ACC112 (cell line): ENCODE measurements around the gene GABBR2.

Source experiments
- H2AFZ ChIP-seq: fragments of 200-600 bp; sonication (generic); one replicate; pipeline ENCODE4 v1.6.0; 2017; ENCODE audit warnings: antibody characterized with exemption, low read length; ENCODE audit not compliant: unreplicated experiment
- H3K27ac ChIP-seq: fragments of 200-600 bp; sonication (generic); 2 replicates; pipeline ENCODE4 v1.5.1; 2014; ENCODE audit warnings: low read depth, mild to moderate bottlenecking, antibody characterized with exemption, low read length, moderate library complexity
- H3K27me3 ChIP-seq: fragments of 200-600 bp; sonication (generic); 2 replicates; pipeline ENCODE4 v1.6.1; 2014; ENCODE audit warnings: mild to moderate bottlenecking, antibody characterized with exemption, low read length, moderate library complexity, mixed read lengths; ENCODE audit not compliant: insufficient read depth
- H3K36me3 ChIP-seq: fragments of 200-600 bp; sonication (generic); 2 replicates; pipeline ENCODE4 v1.6.1; 2016; ENCODE audit warnings: mild to moderate bottlenecking, antibody characterized with exemption, low read length, moderate library complexity, mixed read lengths; ENCODE audit not compliant: insufficient read depth
- H3K4me1 ChIP-seq: fragments of 200-600 bp; sonication (generic); one replicate; pipeline ENCODE4 v1.6.1; 2016; ENCODE audit warnings: low read length, mixed read lengths; ENCODE audit not compliant: insufficient read depth, unreplicated experiment, control insufficient read depth
- H3K4me3 ChIP-seq: fragments of 200-600 bp; sonication (generic); 2 replicates; pipeline ENCODE4 v1.5.1; 2014; ENCODE audit warnings: mild to moderate bottlenecking, low read depth, low read length
- H3K79me2 ChIP-seq: fragments of 200-600 bp; sonication (generic); one replicate; pipeline ENCODE4 v1.6.0; 2016; ENCODE audit warnings: low read length; ENCODE audit not compliant: control insufficient read depth, unreplicated experiment, insufficient read depth

GABBR2 gene

DNA sequence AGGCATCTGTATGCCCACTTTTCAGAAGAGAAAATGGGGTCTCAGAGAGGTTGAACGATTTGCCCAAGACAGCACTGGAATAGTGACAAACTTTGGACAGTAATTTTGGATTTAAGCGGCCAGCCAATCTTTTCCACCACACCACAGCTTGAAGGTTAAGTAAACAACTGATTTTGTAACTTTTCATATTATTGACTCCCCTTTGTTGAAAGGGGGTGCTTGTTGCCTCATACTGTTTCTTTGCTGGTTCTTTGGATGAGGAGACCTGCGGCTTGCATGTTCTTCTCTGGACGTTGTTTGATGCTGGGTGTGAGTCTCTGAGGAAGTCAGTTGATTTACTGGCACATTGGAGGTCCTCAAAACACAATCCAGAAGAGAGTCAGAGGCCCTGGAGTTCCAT lies 11.7 kb upstream of the GABBR2 start:
- Histone ChIP-seq H3K27me3 (peaks cover 90% of the 10 kb centered on the region), H3K79me2 (no peaks in the 10 kb centered on the region), H3K4me3 (no peak overlapping the region), H3K4me1 (no peaks in the 10 kb centered on the region), H3K27ac (no peak overlapping the region), H2AFZ (no peak overlapping the region), H3K36me3 (no peaks in the 10 kb centered on the region)

DNA sequence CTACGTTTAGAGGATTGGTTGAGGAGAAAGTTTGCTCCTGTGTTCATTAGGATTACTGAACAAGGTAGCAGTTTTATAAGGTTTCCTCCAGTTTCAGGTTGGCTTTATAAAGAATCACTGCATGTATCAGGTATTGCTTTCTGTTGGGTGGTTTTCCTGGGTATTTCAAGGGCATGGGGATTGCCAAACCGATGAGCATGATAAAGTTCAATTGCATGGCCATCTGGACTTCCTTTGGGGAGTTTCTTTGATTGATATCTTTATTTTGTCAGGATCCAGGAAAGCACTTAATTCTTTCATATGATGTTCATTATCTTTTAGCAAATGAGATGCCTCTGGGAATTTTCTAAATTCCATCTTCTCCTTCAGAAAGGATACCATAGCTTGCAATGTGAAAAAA lies 10.3 kb upstream of the GABBR2 start:
- Histone ChIP-seq H3K4me3 (no peak overlapping the region), H3K36me3 (no peaks in the 10 kb centered on the region), H3K4me1 (no peaks in the 10 kb centered on the region), H3K27me3 (peaks cover 90% of the 10 kb centered on the region), H3K27ac (no peak overlapping the region), H2AFZ (no peak overlapping the region), H3K79me2 (no peaks in the 10 kb centered on the region)

DNA sequence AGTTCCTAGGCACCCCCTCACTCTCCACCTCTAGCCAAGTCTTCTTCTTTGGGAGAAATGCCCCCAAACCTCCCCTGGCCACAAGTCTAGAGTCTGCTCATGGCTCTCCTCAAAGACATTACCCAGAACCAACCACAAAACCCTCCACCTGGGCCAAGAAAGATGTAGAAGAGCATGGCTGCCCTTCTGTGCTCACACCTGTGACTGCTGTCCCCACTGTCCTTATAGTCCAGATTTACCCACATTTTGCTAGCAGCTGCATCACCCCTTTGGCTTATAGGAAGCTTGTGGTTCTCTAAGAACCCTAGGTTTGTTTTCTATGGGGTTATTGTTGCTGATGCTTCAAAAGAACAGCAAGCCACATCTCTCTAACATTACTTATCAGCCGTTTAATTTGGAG lies 6.1 kb upstream of the GABBR2 start:
- no peak overlapping the region for H2AFZ ChIP-seq
- H3K4me3 ChIP-seq = no peak overlapping the region
- no peaks in the 10 kb centered on the region for H3K79me2 ChIP-seq
- H3K4me1 ChIP-seq = no peaks in the 10 kb centered on the region
- no peaks in the 10 kb centered on the region for H3K36me3 ChIP-seq
- peaks cover 89% of the 10 kb centered on the region for H3K27me3 ChIP-seq
- H3K27ac ChIP-seq = no peak overlapping the region

DNA sequence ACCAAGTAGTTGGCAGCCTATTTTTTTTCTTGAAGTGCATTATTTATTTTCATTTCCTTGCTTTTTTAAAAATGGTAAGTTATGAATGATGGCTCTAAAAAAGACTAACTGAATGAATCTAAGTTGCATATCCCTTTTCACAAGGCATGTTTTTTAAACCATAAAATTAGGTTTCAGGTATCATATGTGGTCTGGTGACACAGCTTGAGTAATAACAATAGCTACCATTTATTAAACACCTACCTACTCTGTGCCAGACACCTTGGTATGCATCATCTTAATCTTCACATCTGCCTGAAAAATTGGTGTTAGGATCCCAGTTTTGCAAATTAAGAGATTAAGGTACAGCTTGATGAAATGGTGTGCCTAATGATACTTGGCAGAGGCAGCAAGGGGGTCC lies 4.3 kb upstream of the GABBR2 start:
- Histone ChIP-seq H3K36me3 (no peaks in the 10 kb centered on the region), H2AFZ (no peak overlapping the region), H3K4me1 (no peaks in the 10 kb centered on the region)

DNA sequence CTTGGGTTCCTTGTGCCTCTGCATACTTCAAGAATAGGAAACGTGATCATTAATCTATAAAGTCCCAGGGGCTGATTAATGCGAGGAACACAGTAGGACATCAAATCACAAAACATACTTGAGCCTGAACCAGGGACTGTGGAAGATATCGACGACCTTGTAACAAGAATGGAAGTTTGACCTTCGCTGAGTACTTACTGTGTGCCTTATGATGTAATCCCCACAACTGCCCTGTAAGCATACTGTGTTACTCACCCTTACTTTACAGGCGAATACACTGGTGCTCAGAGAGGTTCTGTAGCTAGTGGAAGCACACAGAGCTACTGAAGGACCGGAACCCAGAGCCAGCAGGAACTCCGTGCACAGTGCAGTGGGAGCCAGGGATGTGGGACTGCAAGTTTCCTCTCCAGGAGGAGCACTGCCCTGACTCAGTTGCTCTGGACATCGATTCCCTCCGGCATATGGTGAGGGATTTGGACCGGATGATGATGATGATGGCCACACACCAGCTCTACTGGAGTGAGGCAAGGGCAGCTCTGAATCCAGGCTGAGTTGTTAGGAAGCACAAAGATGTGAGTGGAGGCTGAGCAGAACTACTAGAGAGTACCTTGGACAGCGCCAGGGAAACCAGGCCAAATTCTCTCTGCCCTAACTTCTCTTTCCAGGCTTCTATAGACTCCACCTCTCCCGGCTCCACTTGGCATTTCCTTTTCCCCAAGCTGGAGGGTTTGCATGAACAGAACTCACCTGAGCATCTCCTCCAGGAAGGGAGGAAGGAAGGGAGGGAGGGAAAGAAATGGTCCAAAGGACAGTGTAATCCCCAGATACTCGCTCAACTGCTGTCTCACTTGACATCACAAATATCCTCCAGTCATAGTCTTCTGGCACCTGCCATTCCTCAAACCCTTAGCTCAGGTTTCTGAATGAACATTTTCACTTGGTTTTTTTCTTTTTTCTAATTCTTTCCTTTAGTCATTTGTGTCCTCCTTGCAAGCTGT lies 1.5 kb upstream of the GABBR2 start:
- no peak overlapping the region for H3K27ac ChIP-seq
- peaks cover 5% of the 10 kb centered on the region for H3K4me1 ChIP-seq
- H3K27me3 ChIP-seq = peaks cover 69% of the 10 kb centered on the region
- no peaks in the 10 kb centered on the region for H3K36me3 ChIP-seq
- H3K4me3 ChIP-seq = no peak overlapping the region; the same call in 1 of the 2 replicates
- no peak overlapping the region for H2AFZ ChIP-seq
- no peaks in the 10 kb centered on the region for H3K79me2 ChIP-seq

More for the DNA sequence above, 4.3 kb upstream of the GABBR2 start:
- no peaks in the 10 kb centered on the region for H3K79me2 ChIP-seq
- no peak overlapping the region for H3K27ac ChIP-seq
- peaks cover 86% of the 10 kb centered on the region for H3K27me3 ChIP-seq
- no peak overlapping the region for H3K4me3 ChIP-seq

DNA sequence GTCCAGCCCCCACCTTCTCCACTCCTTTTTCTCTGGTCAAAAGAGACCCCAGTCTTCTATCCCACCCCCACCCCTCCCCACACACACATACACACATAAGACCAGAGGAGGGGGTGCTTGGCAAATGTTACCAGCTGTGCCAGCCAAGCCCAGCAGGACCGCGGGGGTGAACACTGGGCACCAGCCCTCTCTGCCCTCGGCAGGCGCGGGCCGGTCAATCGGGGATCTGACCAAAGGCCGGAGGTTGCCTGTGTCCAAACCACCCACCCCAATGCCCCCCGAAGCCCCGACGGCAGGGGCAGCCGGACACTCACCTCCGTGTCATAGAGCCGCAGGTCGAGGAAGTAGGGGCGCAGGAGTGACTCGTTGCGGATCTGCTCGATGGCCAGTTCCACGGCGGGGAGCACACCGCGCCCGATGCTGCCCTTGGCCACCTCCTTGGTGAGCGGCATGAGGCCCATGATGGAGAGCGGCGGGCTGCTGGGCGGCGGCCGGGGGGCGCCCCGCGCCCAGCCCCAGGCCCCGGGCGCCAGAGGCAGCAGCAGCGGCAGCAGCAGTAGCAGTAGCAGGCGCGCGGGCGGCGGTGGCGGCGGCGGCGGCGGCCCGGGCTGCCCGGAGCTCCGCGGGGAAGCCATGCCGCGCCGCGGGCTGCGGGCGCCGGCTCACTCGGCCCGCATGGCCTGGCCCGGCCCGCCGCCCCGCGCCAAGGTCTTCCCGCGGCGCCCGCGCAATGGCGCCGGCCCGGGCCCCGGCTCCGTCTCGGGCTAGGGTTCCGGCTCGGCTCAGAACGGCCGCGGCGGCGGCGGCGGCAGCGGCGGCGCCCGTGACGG lies 417 bp downstream of the GABBR2 start:
- Histone ChIP-seq H3K4me1 (peaks cover 5% of the 10 kb centered on the region), H2AFZ (no peak overlapping the region), H3K79me2 (no peaks in the 10 kb centered on the region), H3K4me3 (peak overlapping the region; percentile 70), H3K27ac (no peak overlapping the region), H3K27me3 (peaks cover 65% of the 10 kb centered on the region), H3K36me3 (no peaks in the 10 kb centered on the region)

DNA sequence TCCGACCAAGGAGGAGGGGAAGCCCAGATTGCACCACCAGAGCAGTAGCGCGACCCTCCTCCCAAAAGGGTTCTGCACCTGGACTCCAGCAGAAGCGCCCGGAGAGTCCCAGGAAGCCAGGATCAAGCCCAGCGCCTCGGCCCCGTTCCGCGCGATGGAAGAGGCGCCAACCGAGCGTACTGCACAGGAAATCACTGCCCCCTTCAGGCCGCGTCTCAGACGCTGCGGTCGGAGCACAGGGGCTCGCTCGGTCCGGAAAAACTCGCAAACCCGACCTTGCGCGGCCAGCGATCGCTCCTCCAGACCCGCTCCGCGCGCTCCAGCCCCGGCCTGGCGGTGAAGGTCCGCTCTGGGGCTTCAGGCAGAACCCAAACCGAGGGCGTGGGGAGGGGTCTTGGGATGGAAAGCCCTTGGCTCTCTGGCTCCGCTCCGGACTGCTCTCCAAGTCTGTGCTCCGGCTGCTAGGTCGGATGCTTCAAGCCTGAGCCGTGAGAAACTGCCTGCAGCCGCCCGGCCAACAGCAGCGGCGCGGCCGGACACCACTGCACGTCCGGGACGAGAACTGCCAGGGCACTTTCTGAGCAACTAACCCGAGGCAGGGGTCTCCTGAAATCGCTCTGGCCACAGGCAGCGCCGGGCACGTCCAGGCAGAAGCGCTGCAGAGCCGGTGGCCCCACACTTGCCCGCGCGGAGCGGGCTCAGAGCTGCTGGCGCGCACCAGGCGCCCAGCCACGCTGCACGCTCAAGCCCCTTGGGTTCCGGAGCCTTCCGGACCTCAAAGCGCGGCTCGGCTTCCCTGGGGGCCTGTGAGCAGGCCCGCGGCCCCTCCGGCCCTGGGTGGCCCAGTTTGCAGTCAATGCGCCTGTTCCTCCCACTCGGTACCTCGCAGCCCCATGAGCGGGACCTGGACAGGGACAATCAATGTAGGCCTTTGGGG lies 1.3 kb downstream of the GABBR2 start:
- Histone ChIP-seq H3K27me3 (peaks cover 62% of the 10 kb centered on the region), H3K4me3 (peak overlapping the region; percentile 64)

DNA sequence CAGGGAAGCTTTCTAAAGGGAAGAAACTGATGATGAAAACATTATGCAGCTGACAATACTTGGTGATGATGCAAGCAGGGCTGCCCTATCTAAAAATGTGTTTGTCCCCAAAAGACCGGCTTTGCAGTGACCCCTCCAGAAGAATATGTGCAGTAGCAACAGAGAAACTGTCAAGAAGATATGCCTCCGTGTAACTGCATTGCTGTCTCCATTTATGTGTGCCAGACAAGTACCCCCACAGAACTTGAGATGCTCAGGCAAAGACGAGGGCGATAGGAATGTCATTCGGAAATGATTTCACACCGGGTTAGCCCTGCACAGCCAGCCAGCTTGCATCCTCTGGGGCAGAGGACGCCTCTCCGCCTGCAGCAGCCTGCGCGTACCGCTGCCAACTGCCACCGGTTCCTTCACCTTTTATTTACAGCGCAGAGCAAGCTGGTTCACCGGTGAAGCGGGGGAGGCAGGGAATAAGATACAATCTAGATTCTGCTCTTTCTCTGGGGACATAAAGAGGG lies 2.0 kb downstream of the GABBR2 start:
- H3K36me3 ChIP-seq = no peaks in the 10 kb centered on the region
- H3K27me3 ChIP-seq = peaks cover 55% of the 10 kb centered on the region
- H3K4me1 ChIP-seq = peaks cover 5% of the 10 kb centered on the region
- H3K4me3 ChIP-seq = peak overlapping the region; percentile 64
- H2AFZ ChIP-seq = no peak overlapping the region
- H3K27ac ChIP-seq = no peak overlapping the region
- H3K79me2 ChIP-seq = no peaks in the 10 kb centered on the region

More for the DNA sequence above, 1.3 kb downstream of the GABBR2 start:
- H3K4me1 ChIP-seq = peaks cover 5% of the 10 kb centered on the region
- no peak overlapping the region for H3K27ac ChIP-seq
- H3K79me2 ChIP-seq = no peaks in the 10 kb centered on the region
- H2AFZ ChIP-seq = no peak overlapping the region
- H3K36me3 ChIP-seq = no peaks in the 10 kb centered on the region

DNA sequence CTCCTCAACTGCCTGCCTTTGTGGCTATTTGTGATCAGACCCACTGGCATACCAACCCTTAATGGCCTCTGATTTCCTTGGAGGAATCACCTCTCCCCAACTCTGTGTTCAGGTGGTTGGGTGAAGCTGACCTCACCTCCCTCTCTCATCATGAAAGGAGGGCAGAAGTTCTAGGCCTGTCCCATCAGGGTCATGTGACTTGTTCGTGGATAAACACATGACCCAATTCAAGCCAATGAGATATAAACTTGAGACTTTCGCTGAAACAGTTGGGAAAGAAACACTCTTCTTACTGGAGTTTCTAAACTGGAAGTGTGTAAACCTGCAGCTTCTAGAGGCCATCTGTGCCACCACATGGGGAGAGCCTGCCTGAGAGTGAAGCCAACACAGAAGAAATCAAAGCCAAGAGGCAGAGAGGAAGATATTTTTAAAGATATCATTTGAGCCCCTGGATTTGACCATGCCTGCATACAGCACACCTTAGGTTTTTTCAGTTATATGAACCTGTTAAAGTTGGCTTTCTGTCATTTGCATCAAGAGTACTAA lies 5.8 kb downstream of the GABBR2 start:
- H3K4me3 ChIP-seq = no peak overlapping the region
- H3K4me1 ChIP-seq = peaks cover 5% of the 10 kb centered on the region
- no peak overlapping the region for H3K27ac ChIP-seq
- peaks cover 46% of the 10 kb centered on the region for H3K27me3 ChIP-seq
- H3K79me2 ChIP-seq = no peaks in the 10 kb centered on the region
- H2AFZ ChIP-seq = no peak overlapping the region
- H3K36me3 ChIP-seq = no peaks in the 10 kb centered on the region
